ENCODE data around the gene RFNG.
A peak's percentile ranks its signal among the peaks of the same experiment; 100 is the strongest.

RFNG gene

DNA sequence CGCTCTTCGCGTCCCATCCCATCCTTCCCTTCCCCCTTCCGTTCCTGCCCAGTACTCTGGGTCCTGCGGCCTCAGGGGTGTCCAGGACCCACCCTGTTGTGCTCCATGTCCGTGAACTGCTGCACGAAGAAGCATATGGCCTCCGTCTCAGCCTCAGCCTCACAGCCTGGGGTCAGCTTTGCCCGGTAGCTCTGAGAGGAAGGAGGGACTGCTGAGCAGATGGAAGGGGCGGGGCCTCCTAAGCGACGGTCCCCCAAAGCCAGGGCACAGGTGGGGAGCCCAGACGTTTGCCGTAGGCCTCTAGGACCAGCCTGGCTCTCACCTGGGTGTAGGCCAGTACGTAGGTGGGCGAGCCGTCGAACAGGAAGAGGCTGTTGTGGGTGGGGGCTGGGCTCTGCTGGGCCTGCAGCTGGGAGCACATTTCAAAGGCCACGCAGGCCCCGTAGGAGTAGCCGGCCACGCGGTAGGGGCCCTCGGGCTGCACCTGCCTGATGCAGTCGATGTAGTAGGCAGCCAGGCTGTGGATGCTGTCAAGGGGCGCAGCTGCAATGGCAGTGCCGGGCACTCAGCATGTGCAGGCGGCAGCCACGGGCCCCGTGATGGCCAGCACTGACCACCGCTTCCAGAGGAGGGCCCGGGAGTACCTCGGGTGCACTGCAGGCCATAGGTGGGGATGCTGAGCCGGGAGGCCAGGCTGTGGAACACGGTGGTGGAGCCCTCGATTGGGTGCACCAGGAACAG lies 28.6 kb upstream of the RFNG start:
- TF ChIP-seq, protein P1, sequence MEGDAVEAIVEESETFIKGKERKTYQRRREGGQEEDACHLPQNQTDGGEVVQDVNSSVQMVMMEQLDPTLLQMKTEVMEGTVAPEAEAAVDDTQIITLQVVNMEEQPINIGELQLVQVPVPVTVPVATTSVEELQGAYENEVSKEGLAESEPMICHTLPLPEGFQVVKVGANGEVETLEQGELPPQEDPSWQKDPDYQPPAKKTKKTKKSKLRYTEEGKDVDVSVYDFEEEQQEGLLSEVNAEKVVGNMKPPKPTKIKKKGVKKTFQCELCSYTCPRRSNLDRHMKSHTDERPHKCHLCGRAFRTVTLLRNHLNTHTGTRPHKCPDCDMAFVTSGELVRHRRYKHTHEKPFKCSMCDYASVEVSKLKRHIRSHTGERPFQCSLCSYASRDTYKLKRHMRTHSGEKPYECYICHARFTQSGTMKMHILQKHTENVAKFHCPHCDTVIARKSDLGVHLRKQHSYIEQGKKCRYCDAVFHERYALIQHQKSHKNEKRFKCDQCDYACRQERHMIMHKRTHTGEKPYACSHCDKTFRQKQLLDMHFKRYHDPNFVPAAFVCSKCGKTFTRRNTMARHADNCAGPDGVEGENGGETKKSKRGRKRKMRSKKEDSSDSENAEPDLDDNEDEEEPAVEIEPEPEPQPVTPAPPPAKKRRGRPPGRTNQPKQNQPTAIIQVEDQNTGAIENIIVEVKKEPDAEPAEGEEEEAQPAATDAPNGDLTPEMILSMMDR (conservative IDR thresholded peaks at IDR 0.05; ENCODE audit: low read depth, low read length): no peak
- H3K4me3 ChIP-seq (ENCODE audit: low read depth, low read length): no peak overlapping the region
- no peak for DNase-seq (ENCODE audit: low read depth)

DNA sequence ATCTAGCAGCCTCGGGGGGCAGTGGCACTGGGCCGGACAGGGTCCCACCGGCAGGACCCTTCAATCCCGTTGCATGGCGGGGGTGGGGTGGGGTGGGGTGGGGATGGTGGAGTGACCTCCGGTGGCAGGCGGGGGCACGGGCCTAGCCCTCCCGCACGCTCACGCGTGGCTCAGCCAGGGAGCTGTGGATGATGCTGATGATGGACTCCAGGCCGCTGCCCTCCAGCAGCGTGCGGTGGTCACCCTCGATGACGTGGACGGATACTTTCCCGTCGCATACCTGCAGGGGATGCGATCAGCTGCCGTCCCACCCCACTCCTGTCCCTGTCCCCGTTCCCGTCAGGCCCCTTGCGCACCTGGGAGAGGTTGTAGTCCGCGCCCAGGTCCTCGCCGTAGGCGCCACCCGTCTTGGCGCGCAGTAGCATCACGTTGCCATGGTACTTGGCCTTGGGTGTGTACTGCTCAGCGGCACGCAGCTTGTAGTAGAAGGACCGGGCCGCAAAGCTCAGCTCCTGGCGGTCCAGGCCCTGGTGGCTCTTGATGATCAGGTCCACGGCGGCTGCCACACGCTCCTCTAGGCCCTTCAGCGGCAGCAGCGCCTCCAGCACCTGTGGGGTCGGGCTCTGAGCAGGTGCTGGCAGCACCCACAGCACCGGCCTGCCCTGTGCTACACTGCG lies 27.5 kb upstream of the RFNG start:
- no peak overlapping the region for H3K4me3 ChIP-seq (ENCODE audit: low read depth, low read length)
- TF ChIP-seq, protein P1 (conservative IDR thresholded peaks at IDR 0.05; ENCODE audit: low read depth, low read length): no peak
- no peak for DNase-seq (ENCODE audit: low read depth)

DNA sequence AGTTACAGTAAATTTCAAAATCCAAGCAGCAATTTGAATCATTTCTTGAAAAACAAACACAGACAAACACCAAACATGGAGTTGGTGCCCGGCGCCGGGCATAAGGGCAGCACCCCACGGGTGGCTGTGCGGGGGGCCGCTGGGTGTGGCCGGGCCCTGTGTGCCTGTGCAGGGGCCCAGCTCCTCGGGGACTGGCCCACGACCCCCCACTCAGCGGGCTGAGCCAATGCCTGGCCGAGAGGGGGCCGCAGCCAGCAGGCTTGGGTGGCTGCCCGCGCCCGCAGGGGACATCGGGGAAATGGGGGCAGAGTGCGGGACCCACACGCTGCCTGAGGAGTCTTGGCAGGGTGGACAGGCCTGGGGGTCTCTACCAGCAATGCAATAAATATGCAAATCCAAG lies 26.8 kb upstream of the RFNG start:
- TF ChIP-seq, protein P1 (conservative IDR thresholded peaks at IDR 0.05; ENCODE audit: low read depth, low read length): no peak
- DNase-seq (ENCODE audit: low read depth): no peak
- no peak overlapping the region for H3K4me3 ChIP-seq (ENCODE audit: low read depth, low read length)

DNA sequence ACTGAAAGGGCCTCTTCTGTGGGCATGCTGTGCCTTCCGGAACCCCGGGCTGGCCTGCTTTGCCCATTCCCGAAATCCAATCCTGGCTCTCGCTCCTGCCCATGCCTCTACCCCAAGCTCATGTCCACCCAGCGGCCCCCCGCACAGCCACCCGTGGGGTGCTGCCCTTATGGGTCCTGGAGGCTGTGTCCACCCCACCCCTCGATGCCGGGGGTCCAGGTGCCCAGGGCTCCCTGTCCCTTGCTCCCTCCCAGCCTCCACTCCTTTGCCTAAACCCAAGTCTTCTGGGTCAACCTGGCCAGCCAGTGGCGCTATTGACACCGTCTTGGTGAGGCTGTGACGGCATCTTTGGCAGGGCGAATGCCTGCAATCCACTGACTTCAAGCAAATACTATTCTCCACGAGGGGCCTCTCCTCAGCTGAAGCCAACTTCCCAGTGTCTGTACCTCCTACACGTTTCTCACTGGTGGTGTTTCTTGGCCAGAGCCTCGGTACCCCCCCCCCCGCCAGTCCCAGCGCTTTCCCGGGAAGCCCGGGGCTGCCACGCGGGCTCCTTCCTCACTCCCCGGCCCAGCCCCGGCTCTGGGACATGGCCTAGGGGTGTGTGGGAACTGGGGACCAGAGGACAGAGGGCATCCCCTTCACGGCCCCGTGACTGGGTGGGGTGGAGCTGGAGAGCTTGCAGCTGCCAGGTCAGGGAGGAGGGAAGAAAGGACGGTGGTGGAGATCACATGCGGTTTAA lies 26.2 kb upstream of the RFNG start:
- H3K4me3 ChIP-seq (ENCODE audit: low read depth, low read length): no peak overlapping the region
- peak; percentile 29 for DNase-seq (ENCODE audit: low read depth)
- TF ChIP-seq, protein P1 (conservative IDR thresholded peaks at IDR 0.05; ENCODE audit: low read depth, low read length): peak; percentile 13

DNA sequence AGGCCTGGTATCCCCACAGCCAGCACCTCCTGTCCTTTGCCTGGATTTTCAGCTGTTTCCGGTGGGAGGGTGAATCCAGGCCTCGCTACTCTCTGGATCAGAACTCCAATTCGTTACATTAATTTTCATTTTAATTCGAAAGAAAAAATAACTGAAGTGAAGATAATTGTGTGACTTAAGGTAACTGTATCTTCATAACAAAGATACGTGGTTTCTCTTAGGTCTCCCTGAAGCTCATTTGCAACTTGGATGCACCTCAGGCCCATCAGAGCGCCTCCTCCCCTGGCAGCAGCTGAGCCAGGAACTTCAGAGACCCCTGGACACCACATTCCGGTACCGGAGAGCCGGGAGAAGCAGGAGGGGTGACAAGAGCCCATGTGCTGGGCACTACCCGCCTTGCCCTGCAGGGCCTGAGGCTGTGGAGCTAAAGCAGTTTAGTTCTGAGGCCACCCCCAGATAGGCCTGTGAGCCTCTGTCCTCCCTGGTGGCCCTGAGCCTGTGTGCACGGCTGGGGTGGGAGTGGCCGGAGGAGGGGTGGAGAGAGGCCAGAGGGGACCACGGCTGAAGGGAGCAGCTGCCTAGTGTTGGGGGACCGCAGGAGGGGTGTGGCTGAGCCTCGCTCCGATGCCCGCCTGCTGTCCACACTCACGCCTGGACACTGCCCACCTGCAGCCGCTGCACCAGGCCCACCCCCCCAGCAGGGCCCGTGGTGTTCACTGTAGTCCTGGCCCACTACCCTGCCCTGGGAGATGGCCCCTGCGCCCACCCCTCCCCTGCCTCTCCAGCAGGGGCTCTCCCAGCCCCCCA lies 25.4 kb upstream of the RFNG start:
- no peak for DNase-seq (ENCODE audit: low read depth)
- TF ChIP-seq, protein P1 (conservative IDR thresholded peaks at IDR 0.05; ENCODE audit: low read depth, low read length): no peak
- no peak overlapping the region for H3K4me3 ChIP-seq (ENCODE audit: low read depth, low read length)

DNA sequence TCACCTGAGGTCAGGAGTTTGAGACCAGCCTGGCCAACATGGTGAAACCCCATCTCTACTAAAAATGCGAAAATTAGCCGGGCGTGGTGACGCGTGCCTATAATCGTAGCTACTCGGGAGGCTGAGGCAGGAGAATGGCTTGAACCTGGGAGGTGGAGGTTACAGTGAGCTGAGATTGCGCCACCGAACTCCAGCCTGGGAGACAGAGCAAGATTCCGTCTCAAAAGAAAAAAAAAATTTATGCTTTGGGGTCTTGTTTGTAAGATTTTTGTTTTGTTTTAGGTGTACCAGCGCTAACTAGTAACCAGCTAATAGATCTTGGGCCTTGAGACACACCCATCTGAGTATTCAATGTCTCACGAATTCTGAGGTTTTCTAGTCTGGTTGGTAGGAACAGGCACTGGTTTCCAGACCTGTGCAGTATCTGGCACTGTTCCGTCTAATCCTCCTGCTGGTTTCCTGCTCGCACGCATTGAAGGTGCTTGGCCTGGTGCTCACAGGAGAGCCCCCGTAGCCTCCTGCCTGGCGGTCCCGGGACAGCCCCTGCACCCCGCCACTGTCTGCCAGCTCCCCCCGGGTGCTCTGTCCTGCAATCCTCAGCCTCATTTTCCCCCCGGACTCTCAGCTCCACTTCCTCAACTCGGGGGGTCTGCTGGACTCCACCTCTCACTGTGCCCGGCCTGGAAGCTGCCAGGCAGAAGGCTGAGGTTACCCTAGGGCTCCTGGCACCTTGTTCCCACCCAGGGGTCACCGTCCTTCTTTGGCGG lies 24.6 kb upstream of the RFNG start:
- no peak for DNase-seq (ENCODE audit: low read depth)
- TF ChIP-seq, protein P1 (conservative IDR thresholded peaks at IDR 0.05; ENCODE audit: low read depth, low read length): no peak
- H3K4me3 ChIP-seq (ENCODE audit: low read depth, low read length): no peak overlapping the region
